GM21423 (cell line): ENCODE results near the gene CORO2B.

ENCODE experiments used
- ATAC-seq: cut with Tn5 transposase; IDR thresholded peaks from one replicate; pipeline ENCODE4 v1.9.1; 2021; ENCODE audit warnings: mild to moderate bottlenecking, moderate library complexity; ENCODE audit not compliant: unreplicated experiment

Gene CORO2B

DNA sequence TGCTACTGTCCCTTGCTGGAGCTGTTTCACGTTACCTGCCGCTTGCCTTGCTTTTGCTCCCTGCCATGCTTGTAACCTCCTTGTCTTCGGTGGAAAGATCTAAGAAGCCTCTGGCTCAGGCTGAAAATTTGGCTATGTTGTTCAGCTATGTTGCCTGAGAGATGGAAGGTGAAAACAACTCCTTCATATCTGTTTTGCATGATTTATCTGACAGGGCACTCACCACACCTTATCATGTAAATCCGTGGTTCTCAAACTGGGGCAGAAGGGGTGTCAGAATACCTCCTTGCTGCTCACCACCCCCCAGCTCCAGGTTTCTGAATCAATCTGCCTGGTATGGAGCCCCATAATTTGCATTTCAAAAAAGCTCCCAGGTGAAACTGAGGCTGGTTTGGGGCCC lies 6.5 kb upstream of the CORO2B start:
- no peak for ATAC-seq

GRCh38 chr15:68572921-68573320 lies 5.9 kb upstream of the CORO2B start:
- ATAC-seq = no peak

- no peak for ATAC-seq
These were observed 4.7 kb upstream of the CORO2B start for GRCh38 chr15:68574046-68574445.

DNA sequence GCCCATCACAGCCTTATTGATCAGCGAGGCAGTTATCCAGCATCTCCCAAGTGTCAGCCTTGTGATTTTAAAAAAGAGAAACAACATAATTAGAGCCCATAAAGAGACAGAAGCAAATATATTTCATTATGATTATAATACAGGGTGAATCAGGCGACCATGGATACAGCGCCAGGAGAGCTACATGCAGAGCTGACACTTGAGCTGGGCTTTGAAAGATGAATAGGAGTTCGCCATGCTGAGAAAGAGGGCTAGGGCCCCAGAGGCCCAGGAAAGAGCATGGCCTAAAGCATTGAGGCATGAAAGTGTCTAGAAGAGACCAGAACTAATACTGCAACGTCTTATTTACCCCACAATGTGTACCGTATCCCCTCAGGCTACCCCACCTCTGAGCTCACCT lies 4.2 kb upstream of the CORO2B start:
- no peak for ATAC-seq

GRCh38 chr15:68576235-68576892 lies 2.4 kb upstream of the CORO2B start:
- no peak for ATAC-seq

- no peak for ATAC-seq
These were observed 416 bp upstream of the CORO2B start for GRCh38 chr15:68578175-68578979.

GRCh38 chr15:68580026-68580882 lies 1.5 kb downstream of the CORO2B start:
- ATAC-seq = no peak

DNA sequence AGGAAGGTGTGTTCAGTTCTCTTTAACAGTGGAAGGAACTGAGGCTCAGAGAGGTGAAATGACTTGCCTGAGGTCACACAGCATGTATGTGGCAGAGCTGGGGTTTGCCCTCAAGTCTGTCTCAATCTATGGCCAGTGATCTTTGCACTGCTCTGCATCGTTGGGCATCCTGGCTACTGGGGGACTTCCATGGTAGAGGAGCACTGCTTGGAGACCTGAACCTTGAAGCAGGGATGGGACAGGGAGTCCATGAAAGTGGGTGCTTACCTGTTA lies 2.0 kb downstream of the CORO2B start:
- ATAC-seq = no peak

GRCh38 chr15:68581725-68582124 lies 2.9 kb downstream of the CORO2B start:
- ATAC-seq = no peak

GRCh38 chr15:68582236-68582635 lies 3.4 kb downstream of the CORO2B start:
- no peak for ATAC-seq

- ATAC-seq = no peak
These were observed 4.1 kb downstream of the CORO2B start for GRCh38 chr15:68582864-68583263.

GRCh38 chr15:68583321-68583720 lies 4.5 kb downstream of the CORO2B start:
- ATAC-seq = no peak

DNA sequence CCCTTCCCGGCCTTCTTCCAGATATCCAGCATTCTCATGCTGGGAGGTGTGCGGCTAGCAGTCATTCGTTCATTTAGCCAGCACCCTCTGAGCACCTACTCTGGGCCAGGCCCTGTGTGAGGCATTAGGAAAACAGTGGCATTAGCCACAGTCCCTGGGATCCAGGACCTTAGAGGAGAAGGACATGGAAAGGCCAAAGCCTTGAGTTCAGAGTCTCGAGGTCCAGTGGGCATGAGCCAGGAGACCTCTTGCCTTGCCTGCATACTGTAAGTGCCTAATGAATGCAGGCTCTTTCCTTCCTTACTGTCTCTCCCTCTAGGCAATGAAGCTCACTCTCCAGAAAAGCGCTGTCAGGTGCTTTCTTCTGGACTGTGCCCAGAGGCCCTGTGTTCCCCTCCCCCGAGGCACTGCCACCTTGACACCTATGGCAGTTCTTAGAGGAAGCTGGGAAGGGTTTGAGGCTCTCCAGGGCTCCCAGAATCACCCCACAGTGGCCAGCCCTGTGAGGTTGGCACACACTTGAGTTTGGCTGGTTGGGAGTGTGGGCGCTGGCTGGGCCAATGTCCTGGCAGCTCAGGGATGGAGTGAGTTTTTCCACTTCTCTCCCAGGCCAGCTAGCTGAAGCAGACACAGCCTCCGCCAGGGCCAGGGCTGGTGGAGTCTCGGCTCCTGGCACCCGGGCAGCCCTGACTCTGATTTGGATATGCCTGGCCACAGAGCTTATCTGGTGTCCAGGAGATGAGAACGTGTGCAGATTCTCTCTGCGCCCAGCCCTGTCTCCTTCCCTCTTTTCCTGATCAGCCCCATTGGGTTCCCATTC lies 5.4 kb downstream of the CORO2B start:
- no peak for ATAC-seq

DNA sequence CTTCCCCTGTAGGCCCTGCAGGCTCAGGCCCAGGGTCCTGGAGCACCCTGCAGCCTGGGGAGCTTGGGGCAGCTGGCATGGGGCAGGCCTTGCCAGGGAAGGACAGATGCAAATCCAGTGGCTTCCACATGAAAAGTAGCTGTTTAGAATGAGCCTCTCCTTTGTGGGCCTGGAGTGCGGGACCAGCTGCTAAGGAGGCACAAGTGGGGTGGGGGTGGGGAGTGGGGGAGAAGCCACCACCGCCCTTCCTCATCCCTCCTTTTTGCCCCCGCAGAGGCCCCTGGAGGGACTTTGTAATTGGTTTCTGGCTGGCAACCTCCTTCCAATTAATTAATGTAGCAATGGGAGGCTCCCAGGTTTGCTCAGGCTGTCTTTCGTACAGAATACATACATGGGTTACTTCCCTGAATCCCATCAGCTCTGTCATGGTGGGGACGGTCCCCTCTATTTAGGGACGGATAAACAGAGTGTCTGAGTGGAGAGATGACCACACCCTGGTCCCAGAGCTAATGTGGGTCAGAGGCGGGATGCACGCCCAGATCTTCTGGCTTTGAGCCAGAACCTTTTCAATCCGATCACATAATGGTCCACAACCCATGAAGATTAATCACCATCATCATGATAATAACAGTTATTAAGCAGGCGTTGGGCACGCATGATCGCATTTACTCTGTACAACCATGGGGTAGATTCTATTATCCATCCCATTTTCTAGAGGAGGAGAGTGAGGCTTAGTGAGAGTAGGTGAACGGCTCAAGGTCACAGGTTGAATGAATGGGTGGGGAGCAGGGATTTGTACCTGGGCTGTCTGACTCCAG lies 6.2 kb downstream of the CORO2B start:
- no peak for ATAC-seq

GRCh38 chr15:68585574-68586273 lies 6.9 kb downstream of the CORO2B start:
- no peak for ATAC-seq

GRCh38 chr15:68586274-68586961 lies 7.6 kb downstream of the CORO2B start:
- ATAC-seq = no peak

DNA sequence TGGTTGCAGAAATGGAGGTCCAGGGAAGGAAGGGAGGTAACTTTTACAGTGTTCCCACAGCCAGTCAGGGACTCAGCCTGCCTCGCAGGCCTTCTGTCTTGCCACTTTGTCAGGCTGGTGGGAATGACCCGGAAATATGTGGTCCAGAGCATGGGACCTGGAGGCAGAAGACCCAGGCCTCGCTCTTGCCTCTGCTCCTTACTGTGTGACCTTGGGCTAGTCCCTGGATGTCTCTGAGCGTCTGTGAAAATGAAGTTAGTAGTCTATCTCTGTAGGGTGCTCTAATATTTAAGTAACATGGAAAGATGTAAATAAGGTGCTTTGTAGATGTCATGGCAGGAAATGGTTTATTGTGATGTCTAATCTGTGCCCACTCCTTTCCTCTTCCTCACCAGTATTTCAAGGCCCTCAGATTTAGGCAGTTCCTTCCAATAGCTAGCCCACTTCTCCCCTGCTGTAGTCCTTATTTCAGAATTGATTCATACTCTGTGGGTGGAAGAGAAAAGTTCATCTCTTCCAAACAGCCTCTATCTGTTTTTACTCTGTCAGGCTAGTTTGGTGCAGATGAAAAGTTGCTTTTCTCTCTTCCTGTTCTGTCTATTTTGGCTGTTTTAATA lies 9.1 kb downstream of the CORO2B start:
- no peak for ATAC-seq

DNA sequence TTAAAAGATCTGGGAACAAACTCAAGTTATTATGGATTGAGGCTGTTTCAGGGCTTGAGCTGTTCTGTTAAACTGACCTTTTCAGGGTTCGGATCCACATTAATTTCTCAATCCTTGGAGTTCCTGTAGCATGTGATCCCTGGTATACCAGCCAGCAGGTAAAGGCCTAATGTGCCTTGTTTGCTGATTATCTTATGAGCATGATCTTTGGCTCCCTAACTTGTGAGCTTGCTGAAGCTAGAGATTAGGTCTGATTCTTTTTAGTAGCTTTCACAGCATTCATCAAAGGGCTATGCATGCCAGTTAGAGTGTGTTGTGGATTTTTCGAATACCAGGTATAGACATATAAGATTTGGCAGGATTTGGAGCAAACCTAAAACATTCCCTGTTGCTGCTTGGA lies 10.3 kb downstream of the CORO2B start:
- no peak for ATAC-seq
